SK-N-SH treated with all-trans-retinoic acid at 6 μM for 48 hours (cell line): Measurements from ENCODE around the gene FOXQ1.

Experiments used
- ATAC-seq: fragments of 200-7000 bp; cut with Tn5 transposase; 3 replicates; pipeline ENCODE4 v1.9.1; 2020; ENCODE audit warnings: mild to moderate bottlenecking, moderate library complexity
- ARNTL ChIP-seq: fragments of 450-650 bp; formaldehyde crosslinking; IDR thresholded peaks from 2 replicates; pipeline ENCODE4 v1.5.0; 2020; ENCODE audit warnings: low read depth, mild to moderate bottlenecking, moderate library complexity, borderline replicate concordance
- BACH2 ChIP-seq: fragments of 250-450 bp; sonication (Bioruptor Pico); IDR thresholded peaks from 2 replicates; pipeline ENCODE4 v1.9.0; 2021; ENCODE audit warnings: mild to moderate bottlenecking, borderline replicate concordance
- CREB5 ChIP-seq: fragments of 250-450 bp; sonication (Bioruptor Pico); IDR thresholded peaks from 2 replicates; pipeline ENCODE4 v1.5.1; 2020; ENCODE audit warnings: low read depth, mild to moderate bottlenecking, moderate library complexity
- CSDC2 ChIP-seq: fragments of 250-450 bp; sonication (Bioruptor Pico); IDR thresholded peaks from 2 replicates; pipeline ENCODE4 v1.5.0; 2020; ENCODE audit warnings: mild to moderate bottlenecking, moderate library complexity
- CSRNP3 ChIP-seq: fragments of 250-450 bp; sonication (Bioruptor Pico); IDR thresholded peaks from 2 replicates; pipeline ENCODE4 v1.5.1; 2021; ENCODE audit warnings: mild to moderate bottlenecking, moderate library complexity
- ESRRG ChIP-seq: fragments of 250-450 bp; sonication (Bioruptor Pico); IDR thresholded peaks from 2 replicates; pipeline ENCODE4 v1.6.1; 2021; ENCODE audit warnings: mild to moderate bottlenecking
- GLIS3 ChIP-seq: fragments of 250-450 bp; sonication (Bioruptor Pico); IDR thresholded peaks from 2 replicates; pipeline ENCODE4 v1.5.0; 2020; ENCODE audit warnings: mild to moderate bottlenecking, moderate library complexity
- ISL1 ChIP-seq: fragments of 250-450 bp; sonication (Bioruptor Pico); IDR thresholded peaks from 2 replicates; pipeline ENCODE4 v2.1.2; 2022; ENCODE audit warnings: mild to moderate bottlenecking, moderate library complexity
- OSR1 ChIP-seq: fragments of 250-450 bp; sonication (Bioruptor Pico); IDR thresholded peaks from 2 replicates; pipeline ENCODE4 v1.8.0; 2022; ENCODE audit warnings: moderate library complexity, mild to moderate bottlenecking, inconsistent platforms
- POU6F1 ChIP-seq: fragments of 250-450 bp; sonication (Bioruptor Pico); IDR thresholded peaks from 2 replicates; pipeline ENCODE4 v1.8.0; 2021; ENCODE audit warnings: low read depth, mild to moderate bottlenecking, moderate library complexity, borderline replicate concordance
- PPARA ChIP-seq: fragments of 250-450 bp; sonication (Bioruptor Pico); IDR thresholded peaks from 2 replicates; pipeline ENCODE4 v1.5.0; 2020; ENCODE audit warnings: mild to moderate bottlenecking, borderline replicate concordance
- RARB ChIP-seq: fragments of 250-450 bp; sonication (Bioruptor Pico); IDR thresholded peaks from 2 replicates; pipeline ENCODE4 v1.8.0; 2021; ENCODE audit warnings: mild to moderate bottlenecking, moderate library complexity
- SNAI2 ChIP-seq: fragments of 250-450 bp; sonication (Bioruptor Pico); IDR thresholded peaks from 2 replicates; pipeline ENCODE4 v1.5.0; 2020; ENCODE audit warnings: mild to moderate bottlenecking, moderate library complexity
- TCF4 ChIP-seq: fragments of 250-450 bp; sonication (Bioruptor Pico); IDR thresholded peaks from 2 replicates; pipeline ENCODE4 v1.8.0; 2021; ENCODE audit warnings: mild to moderate bottlenecking, moderate library complexity, borderline replicate concordance
- TOX ChIP-seq: fragments of 250-450 bp; sonication (Bioruptor Pico); IDR thresholded peaks from 2 replicates; pipeline ENCODE4 v1.8.0; 2021; ENCODE audit warnings: mild to moderate bottlenecking, moderate library complexity, borderline replicate concordance
- TSHZ2 ChIP-seq: fragments of 250-450 bp; sonication (Bioruptor Pico); IDR thresholded peaks from 2 replicates; pipeline ENCODE4 v1.5.0; 2020; ENCODE audit warnings: mild to moderate bottlenecking, moderate library complexity
- ZFP3 ChIP-seq: fragments of 250-450 bp; sonication (Bioruptor Pico); IDR thresholded peaks from 2 replicates; pipeline ENCODE4 v1.5.0; 2020; ENCODE audit warnings: mild to moderate bottlenecking, moderate library complexity
- ZFP30 ChIP-seq: fragments of 450-650 bp; formaldehyde crosslinking; IDR thresholded peaks from 2 replicates; pipeline ENCODE4 v1.5.0; 2022; ENCODE audit warnings: mild to moderate bottlenecking, moderate library complexity
- ZNF565 ChIP-seq: fragments of 450-650 bp; formaldehyde crosslinking; conservative IDR thresholded peaks from 2 replicates; pipeline ENCODE4 v1.5.0; 2020; ENCODE audit warnings: low read depth, mild to moderate bottlenecking, moderate library complexity
- ZNF70 ChIP-seq: fragments of 450-650 bp; formaldehyde crosslinking; IDR thresholded peaks from 2 replicates; pipeline ENCODE4 v1.5.0; 2020; ENCODE audit warnings: mild to moderate bottlenecking, moderate library complexity
- ZNF8 ChIP-seq: fragments of 450-650 bp; formaldehyde crosslinking; IDR thresholded peaks from 2 replicates; pipeline ENCODE4 v1.5.0; 2020; ENCODE audit warnings: mild to moderate bottlenecking, moderate library complexity
- TF ChIP-seq, protein P1 (sequence below): fragments of 250-450 bp; sonication (Bioruptor Pico); IDR thresholded peaks from 2 replicates; pipeline ENCODE4 v1.8.0; 2020; ENCODE audit warnings: mild to moderate bottlenecking, moderate library complexity, borderline replicate concordance

Gene FOXQ1

DNA sequence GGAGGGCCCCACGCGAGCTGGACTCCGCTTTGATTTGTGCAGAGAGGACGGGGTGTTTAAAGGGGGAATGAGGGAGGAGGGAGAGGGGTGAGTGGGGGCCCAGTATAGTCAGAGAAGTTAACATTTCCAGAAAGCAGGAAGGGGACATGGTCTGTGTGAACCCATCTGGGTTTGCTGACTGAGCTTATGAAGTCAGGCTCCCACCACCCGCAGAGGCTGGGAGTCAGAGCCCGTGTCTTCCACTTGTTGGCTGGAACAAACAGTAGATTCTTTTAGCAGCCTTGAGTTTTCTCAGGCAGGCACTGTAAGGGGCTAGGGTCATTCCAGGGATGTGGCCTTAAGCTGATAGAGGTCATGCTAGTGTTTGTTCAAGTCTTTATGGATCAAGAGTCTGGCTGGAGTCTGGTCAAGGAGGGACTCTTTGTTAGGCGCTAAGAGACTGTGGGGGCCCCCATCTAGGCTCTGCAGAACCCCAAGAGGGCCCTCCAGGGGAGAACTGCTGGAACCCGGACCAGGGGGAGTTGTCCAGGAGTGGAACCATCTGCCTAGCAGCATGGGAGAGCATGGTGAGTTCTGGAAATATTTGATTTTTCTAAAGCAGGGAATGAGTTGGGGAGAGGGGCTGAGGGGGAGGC, 31.1 kb upstream of the FOXQ1 start:
- TF ChIP-seq ZNF565 (CRISPR knock-in tag) (no peak), SNAI2 (CRISPR knock-in tag) (no peak), ZNF8 (CRISPR knock-in tag) (no peak), ZFP30 (no peak), ZNF70 (CRISPR knock-in tag) (no peak), ZFP3 (CRISPR knock-in tag) (no peak), RARB (no peak), OSR1 (no peak), ARNTL (CRISPR knock-in tag) (no peak), TOX (CRISPR knock-in tag) (no peak), BACH2 (no peak), PPARA (no peak), GLIS3 (CRISPR knock-in tag) (no peak), ISL1 (CRISPR knock-in tag) (no peak), ESRRG (CRISPR knock-in tag) (no peak)
- TF ChIP-seq, protein P1, sequence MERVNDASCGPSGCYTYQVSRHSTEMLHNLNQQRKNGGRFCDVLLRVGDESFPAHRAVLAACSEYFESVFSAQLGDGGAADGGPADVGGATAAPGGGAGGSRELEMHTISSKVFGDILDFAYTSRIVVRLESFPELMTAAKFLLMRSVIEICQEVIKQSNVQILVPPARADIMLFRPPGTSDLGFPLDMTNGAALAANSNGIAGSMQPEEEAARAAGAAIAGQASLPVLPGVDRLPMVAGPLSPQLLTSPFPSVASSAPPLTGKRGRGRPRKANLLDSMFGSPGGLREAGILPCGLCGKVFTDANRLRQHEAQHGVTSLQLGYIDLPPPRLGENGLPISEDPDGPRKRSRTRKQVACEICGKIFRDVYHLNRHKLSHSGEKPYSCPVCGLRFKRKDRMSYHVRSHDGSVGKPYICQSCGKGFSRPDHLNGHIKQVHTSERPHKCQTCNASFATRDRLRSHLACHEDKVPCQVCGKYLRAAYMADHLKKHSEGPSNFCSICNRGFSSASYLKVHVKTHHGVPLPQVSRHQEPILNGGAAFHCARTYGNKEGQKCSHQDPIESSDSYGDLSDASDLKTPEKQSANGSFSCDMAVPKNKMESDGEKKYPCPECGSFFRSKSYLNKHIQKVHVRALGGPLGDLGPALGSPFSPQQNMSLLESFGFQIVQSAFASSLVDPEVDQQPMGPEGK (CRISPR knock-in tag): no peak
- TF ChIP-seq, all 23 proteins: peak for 0
- no peak for ATAC-seq

- no peak for ATAC-seq
- no peak for TF ChIP-seq RARB
- no peak for TF ChIP-seq GLIS3 (CRISPR knock-in tag)
- TF ChIP-seq ISL1 (CRISPR knock-in tag): no peak
- TF ChIP-seq, all 23 proteins: peak for 0
Measured at GRCh38 chr6:1281746-1282145, 30.2 kb upstream of the FOXQ1 start.

- no peak for ATAC-seq
- TF ChIP-seq RARB (no peak), ESRRG (CRISPR knock-in tag) (no peak), TSHZ2 (no peak), POU6F1 (CRISPR knock-in tag) (no peak), ZFP30 (no peak), TOX (CRISPR knock-in tag) (no peak)
- TF ChIP-seq, protein P1 (CRISPR knock-in tag): no peak
Measured at GRCh38 chr6:1283501-1283900, 28.4 kb upstream of the FOXQ1 start.

- ATAC-seq: no peak
- TF ChIP-seq TOX (CRISPR knock-in tag) (no peak), ZNF70 (CRISPR knock-in tag) (no peak), ZNF565 (CRISPR knock-in tag) (no peak), TSHZ2 (no peak), TCF4 (CRISPR knock-in tag) (no peak), GLIS3 (CRISPR knock-in tag) (no peak), CSRNP3 (CRISPR knock-in tag) (no peak), ZNF8 (CRISPR knock-in tag) (no peak), ZFP3 (CRISPR knock-in tag) (no peak), PPARA (no peak), CREB5 (CRISPR knock-in tag) (no peak), ISL1 (CRISPR knock-in tag) (no peak), CSDC2 (CRISPR knock-in tag) (no peak)
Measured at GRCh38 chr6:1285556-1285955, 26.3 kb upstream of the FOXQ1 start.
